Activated T-cell treated with anti-CD3 and anti-CD28 coated beads for 24 hours (primary cell): Measurements from ENCODE around the gene FZR1.

Source experiments
- DNase-seq: peaks from one replicate; pipeline ENCODE4 v3.0.0-alpha.2; 2020; ENCODE audit warnings: low read depth

FZR1 gene

DNA sequence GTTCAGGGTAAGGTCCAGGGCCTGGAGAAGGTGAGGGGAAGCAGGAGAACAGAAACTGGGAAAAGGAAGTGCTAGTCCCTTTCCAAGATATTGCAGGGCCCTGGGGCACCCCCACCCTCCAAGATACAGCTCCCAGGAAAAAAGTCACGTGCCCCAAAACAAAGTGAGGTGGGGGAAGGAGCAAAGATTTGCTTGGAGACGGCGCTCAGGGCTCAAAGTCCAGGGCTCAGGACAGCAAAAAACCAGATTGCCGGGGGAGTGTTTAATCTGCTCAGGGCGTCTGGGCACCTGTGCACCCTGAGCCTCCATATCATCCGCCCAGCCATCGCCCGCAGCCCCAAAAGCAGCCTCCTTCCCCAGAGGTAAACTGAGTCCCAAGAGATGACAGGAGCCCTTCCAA, 32.1 kb upstream of the FZR1 start:
- DNase-seq, result no peak

DNA sequence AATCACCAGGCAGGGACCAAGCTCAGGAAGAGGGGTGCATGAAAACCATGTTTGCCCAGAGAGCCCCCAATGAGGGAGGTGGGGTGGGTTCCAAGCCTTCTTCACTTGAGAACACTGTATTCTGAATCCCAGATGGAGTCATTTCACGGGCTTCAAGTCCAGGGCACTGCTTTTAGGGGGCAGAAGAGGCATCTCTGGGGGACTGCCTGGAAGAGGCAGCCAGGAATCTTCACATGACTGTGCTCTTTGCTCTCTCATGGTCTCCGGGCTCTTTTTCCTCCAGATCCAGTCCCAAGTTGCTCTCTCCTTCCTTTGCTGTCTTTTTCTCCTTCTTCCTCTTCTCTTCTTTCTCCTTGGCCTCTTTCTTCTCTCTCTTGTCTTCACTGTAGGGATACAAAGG, 31.5 kb upstream of the FZR1 start:
- DNase-seq, result no peak

DNA sequence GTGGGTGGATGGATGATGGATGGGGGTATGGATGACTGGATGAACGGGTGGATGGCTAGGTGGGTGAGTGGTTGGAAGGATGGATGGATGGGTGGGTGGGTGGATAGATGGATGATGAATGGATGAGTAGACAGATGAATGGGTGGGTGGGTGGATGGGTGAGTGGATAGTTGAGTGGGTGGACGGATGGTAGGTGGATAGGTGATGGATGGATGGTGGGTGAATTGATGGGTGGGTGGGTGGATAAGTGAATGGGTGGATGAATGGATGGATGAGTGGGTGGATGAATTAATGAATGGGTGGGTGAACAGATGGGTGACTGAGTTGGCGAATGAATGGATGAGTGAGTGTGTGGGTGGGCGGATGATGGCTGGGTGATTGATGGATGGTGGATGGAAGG, 30.7 kb upstream of the FZR1 start:
- no peak for DNase-seq

DNA sequence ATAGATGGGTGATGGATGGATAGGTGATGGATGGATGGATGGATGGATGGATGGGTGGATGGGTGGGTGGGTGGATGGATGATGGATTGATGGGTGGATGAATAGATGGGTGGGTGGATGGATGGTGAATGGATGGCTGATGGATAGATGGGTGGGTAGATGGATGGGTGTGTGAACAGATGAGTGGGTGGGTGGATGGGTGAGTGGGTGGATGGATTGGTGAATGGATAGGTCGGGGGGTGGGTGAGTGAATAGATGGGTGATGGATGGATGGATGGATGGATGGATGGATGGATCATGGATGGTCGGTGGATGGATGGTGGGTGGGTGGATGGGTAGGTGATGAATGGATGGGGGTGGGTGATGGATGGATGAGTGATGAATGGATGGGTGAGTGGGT, 29.3 kb upstream of the FZR1 start:
- DNase-seq, result no peak

DNA sequence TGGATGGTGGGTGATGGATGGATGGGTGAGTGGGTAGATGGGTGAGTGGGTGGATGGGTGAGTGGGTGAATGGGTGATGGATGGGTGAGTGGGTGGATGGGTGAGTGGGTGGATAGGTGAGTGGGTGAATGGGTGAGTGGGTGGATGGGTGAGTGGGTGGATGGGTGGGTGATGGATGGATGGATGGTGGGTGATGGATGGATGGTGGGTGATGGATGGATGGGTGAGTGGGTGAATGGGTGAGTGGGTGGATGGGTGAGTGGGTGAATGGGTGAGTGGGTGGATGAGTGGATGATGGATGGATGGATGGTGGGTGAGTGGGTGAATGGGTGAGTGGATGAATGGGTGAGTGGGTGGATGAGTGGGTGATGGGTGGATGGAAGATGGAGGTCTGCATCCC, 28.6 kb upstream of the FZR1 start:
- no peak for DNase-seq

DNA sequence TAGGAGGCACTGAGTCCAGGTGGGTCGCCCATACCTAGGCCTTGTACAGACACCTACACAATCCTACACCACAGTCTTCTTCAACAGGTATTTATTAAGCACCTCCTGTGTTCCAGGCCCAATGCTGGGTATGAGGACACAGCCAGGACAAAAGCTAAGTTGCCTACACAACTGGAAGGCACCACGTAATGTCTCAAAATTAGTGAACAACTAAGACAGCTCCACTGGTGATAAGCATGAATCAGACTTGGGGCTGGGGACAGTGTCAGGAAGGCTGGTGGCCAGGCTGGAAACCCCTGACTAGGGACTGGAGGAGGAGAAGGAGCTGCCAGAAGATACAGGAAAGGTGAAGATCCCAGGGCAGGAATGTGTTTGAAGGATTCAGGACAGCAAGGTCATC, 28.2 kb upstream of the FZR1 start:
- DNase-seq, result no peak

DNA sequence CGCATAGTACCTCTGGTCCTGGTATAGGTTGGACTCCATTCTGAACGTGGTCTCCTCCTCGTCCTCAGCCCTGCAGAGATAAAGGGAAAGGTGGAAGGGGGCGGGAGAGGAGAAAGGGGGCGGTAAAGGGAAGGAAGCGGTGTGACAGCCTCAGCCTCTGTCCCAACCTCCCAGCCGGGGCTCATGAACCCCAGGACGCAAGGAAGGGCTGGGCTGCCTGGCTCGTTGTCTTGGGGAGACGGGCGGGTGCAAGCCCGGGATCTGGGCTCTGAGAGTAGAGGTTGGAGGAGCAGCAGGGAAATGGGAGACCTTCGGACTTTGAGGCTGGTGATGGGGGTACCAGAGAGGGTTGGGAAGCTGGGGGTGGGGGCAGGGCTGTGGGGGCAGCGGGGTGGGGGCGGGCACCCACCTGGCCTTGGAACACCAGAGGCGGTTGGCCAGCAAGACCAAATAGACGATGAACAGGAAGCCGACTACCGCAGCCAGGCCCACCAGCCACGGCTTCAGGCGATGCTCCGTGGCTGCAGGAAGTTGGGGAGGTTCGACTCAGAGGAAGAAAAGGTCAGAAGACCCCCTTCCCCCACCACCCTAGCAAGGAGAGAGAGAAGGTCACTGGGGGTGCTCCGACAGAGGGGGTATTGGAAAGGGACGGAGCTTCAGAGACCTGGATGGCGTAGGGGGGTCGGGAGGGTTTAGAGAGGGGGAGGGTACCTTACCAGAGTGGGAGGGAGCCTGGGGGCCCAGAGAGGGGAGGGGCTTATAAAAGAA, 27.5 kb upstream of the FZR1 start:
- DNase-seq, result no peak

DNA sequence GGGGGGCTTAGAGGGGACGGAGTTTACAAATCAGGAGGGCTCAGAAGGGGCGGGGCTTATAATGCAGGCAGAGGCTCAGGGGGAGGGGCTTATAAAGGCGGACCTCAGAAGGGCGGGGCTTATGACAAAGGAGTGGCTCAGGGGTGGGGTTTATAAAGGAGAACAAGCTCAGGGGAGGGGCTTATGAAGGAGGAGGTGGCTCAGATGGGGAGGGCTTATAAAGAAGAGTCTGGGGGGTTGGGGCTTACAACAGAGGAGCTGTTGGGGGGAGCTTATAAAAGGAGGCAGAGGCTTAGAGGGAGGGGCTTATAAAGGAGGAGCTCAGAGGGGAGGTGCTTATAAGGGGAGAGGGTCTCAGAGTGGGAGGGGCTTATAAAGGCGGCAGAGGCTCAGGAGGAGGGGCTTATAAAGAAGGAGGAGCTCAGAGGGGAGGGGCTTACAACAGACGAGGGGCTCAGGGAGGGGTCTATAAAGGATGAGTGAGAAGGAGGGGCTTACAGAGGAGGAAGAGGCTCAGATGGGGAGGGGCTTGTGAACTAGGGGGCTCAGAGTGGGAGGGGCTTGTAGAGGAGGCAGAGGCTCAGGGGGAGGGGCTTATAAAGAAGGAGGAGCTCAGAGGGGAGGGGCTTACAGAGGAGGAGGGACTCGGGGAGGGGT, 26.8 kb upstream of the FZR1 start:
- peak; percentile 23 for DNase-seq

DNA sequence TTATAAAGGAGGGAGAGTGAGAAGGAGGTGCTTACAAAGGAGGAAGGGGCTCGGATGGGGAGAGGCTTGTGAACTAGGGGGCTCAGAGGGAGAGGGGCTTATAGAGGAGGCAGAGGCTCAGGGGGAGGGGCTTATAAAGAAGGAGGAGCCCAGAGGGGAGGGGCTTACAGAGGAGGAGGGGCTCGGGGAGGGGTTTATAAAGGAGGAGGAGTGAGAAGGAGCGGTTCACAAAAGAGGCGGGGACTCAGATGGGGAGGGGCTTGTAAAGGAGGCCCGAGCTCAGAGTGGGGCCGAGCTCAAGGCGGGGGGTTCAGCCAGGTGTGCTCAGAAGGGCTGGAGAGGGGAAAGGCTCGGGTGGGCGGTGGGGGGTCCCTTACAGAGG, 26.3 kb upstream of the FZR1 start:
- DNase-seq, result no peak

DNA sequence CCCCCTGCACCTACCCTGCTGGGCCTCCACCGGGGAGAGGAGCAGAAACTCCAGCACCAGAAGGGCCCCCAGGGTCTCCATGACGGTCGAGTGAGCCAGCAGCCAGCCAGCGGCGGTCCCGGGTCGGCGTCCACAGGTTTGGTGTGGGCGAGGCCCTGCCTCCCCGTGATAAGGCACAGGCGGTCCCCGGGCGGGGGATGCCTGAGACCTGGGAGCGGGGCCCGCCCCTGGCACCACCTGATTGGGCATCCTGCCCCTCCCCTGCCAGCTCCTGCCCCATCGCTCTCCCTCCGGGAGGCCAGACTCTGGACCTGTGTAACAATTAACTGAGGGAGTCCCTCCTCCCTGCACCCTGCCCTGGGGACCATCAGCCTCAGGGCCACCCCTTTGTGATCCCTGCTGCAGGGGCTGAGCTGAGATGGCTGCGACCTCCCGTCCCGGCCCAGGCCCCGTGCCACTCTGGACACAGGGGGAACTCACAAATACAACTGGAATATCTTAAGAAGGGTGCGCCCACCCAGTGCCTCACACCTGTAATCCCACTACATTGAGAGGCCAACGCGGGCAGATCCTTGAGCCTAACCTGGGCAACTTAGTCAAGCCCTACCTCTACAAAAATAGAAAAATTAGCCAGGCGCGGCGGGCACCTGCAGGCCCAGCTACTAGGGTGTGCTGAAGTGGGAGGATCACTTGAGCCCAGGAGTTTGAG, 25.6 kb upstream of the FZR1 start, which contains the start of gene SMIM24:
Gene SMIM24 (minus strand): TSS at position 143 of the 709 bp plus-strand sequence. CDS start 62 bp downstream, at position 81.
- no peak for DNase-seq

DNA sequence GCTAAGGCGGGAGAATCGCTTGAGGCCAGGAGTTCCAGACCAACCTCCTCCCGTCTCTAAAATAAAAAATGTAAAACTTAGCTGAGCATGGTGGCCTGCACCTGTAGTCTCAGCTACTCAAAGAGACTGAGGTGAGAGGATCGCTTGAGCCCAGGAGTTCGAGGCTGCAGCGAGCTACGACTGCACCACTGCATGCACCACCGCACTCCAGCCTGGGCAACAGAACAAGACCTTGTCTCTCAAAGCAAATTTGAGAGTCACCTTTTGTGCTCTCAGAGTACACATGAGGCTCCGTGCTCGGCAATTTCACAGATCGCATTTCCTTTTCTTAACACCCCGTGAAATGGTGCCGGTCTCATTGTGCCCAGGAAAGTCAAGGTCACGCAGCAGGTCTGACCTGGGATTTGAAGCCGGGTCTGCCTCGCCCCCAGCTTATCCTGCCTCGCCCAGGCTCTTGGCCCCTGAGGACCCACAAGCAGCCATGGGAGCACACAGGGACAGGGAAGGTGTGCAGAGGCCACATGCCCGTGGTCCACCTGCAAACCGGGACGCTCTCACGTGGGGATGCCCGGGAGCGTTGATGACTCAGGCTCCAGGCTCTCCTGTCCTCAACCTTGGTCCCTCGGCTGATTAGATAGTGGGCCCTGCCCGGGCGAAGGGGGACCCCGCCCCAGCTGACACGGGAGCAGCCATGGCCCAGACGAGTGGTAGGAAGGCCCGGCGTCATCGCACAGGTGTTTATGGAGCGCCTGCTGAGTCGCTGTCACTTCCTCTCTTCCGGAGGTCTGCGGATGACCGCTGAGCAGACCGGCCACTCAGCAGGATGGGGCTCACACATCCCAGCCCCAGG, 24.6 kb upstream of the FZR1 start:
- DNase-seq, result no peak

DNA sequence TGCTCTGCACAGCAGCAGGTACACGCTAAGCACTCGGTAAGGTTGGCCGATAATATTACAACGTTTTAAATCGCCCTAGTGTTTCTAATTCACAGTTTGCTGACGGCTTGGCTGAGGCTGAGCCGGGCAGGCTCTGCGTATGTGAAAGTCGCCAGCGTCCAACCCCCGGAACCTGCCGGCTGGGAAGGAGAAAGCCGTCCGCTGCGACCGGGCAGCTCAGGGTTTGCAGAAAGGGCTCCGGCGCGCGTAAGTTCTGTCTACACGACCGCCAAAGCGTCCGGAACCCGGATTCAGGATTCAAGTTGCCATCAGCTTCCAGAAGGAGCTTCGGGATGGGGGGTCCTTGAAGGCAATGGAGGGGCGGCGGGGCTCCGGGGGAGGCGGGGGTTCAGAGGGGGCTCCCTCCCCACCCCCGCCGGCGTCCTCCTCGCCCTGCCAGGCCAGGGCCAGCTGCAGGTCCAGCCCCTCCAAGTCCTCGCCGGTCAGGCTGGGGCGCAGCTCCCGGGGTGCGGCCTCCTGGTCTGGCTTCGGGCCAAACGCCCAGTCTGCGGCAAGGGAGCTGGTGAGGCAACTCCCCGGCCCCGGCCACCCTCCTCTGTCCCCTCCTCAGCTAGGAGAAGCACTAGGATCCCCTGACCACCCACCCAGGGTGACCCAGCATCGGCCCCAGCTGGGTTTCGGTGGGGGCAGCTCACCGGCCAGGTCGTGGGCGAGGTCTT, 23.4 kb upstream of the FZR1 start:
- DNase-seq, result no peak

DNA sequence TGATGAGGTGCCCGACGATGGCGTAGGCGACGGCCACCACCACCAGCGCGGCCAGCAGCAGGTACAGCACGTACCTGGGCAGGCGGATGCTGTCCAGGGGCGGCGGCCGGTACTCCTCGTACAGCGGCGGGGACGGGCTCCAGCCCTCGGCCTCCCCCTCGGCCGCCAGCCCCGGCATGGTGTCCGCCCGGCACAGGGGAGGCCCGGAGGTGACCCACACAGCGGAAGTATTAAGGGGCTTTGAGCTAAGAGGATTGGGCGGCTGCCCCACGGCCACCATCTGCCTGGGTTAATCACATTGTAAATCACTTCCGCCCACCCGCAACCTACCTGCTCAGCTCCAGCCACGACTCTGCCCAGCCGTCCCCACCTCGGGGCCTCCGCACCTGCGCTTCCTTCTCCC, 22.9 kb upstream of the FZR1 start, which contains the start of gene SMIM44:
Gene SMIM44 (minus strand): TSS at position 216 of the 403 bp plus-strand sequence. CDS start 38 bp downstream, at position 178.
- DNase-seq, result no peak

DNA sequence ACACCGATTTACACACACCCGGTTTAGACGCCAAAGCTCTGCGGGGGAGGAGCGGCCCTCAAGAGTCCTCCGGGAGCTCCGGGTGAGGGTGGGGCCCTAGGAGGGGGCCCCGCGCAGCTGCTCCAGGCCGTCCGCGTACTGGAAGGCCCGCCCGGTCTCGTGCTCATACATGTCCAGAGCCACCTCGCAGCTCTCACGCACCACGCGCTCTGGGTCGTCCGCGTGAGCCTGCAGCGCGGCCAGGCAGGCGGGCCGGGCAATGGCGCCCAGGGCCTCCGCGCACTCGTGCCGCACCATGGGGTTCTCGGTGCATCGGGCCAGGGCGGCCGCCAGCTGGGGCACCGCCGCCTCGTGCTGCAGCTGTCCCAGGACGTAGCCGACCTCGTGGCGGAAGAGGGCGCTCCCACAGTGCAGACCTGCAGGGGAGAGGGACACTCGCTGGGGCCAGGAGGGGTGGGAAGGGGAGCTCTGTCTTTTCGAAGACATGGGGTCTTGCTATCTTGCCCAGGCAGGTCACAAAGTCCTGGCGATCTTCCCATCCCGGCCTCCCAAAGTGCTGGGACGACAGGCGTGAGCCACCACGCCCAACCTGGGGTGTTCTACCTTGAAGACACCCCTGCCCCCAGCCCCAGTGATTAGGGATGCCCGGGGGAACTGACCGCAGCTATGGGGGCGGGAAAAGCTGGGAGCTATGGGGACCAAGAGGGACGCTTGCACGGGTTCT, 14.6 kb upstream of the FZR1 start:
- DNase-seq, result no peak

DNA sequence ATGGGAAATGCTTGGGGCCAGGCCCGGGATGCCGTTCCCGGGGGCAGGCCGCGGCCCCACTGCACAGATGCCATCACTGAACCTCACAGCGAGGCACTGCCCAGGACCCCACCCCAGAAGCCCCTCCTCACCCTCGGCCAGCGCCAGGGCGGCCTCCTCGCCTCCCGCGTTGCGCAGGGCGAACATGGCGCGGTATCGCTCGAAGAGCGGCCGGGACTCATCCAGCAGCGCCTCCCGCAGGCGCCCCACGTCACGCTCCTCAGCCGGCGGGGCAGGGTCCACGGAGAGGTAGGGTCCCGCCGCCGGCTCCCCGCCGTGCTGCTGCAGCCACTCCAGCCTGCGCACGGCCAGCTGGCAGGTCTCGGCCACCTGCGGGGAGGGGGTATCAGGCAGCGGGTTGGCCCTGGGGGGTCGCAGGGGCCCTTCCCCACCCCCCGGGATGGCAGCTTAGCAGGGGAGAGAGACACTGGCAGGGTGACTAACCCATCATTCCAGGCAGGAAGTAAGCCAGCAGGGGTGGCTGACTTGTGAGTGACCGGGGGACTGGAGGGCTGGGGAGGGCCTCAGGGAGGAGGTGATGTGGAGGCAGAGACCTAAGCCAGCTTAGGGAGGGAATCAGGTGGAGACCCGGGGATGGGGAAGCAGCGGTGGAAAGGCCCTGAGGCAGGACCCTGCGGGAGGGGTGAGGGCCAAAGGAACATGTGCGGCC, 13.8 kb upstream of the FZR1 start:
- no peak for DNase-seq

DNA sequence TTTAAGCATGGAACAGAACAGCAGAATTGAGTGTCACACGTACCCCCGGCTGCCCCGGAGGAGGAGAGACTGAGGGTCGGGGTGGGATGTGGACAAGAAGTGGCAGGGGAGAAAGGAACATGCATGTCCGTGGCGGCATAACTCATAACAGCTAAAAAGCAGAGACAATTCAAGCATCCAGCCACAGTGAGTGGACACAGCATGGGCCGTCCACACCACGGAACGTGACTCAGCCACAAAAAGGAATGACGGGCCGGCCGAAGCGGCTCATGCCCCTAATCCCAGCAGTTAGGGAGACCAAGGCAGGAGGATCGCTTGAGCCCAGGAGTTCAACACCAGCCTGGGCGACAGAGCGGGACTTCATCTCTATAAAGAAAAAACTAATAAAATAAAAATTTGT, 13.2 kb upstream of the FZR1 start:
- DNase-seq, result no peak

DNA sequence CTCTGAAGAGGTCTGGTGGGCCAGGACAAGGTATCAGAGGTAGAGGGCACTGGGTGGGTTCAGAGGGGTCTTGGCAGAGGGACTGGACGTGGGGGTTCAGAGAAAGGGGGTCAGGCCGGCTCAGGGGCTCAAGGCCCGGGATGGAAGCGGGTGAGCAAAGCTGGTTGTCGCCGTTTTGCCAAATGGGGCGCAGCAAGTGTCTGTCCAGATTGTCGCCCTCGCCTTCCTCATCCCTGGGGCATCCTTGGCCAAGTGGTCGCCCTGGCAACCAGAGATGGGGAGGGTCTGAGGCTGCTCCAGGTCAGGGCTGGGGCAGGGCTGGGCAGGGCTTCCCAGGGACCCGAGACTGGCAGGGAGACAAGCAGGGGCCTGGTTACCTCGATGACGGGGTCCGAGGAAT, 12.5 kb upstream of the FZR1 start:
- DNase-seq, result no peak

DNA sequence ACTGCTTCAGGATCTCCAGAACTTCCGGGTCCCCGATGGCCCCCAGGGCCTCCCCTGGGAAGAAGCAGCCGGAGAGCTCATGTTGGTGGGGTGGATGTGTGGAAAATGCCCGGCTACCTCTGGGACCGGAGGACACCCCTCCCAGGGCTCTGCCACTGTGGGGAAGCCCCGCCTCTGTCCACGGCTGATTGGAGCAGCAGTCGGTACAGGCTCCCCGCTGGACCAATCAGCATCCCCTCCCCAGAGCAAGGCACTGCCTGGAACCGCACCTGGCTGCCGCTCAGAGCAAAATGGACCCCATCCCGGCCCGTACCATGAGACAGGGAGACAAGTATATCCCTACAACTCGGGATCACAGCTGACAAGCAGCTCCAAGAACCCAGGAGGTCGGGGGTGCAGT, 12.1 kb upstream of the FZR1 start:
- DNase-seq, result no peak

DNA sequence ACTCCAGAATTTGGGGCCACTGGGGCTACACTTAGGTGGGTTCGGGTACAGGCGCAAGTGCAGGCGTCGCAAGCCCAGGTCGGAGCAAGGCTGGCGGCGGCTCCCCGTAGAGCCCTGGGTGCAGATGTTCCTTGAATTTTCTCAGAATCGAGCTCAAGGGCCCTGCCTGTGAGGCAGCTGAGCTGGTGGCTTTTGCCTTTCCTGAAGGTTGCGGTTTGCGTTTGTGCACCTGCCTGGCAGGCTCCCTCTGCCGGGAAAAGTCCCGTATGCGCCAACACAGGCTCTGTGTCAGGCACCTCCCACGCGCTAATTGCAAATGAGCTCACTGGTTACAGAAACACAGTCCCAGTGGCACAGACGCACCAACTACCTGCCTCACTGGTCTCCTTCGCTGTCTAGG, 11.6 kb upstream of the FZR1 start:
- DNase-seq, result peak; percentile 39
